Neuronal stem cell (in vitro differentiated cells): ENCODE measurements around the gene MYOZ3. TPM values are rescaled to one million over a fixed set of nuclear protein-coding genes. Genes with fewer than 3 reads are reported as not detected.

ENCODE experiments used
- DNase-seq: peaks from one replicate; pipeline ENCODE4 v3.0.0-alpha.2; 2013; ENCODE audit warnings: low spot score
- H2AFZ ChIP-seq: one replicate; pipeline ENCODE4 v1.6.1; 2013; ENCODE audit warnings: mild to moderate bottlenecking, low read length, inconsistent platforms
- H2AK5ac ChIP-seq: 2 replicates; pipeline ENCODE4 v1.6.1; 2013; ENCODE audit warnings: low read depth, mild to moderate bottlenecking, inconsistent platforms, low read length, moderate library complexity, mixed read lengths
- H2BK120ac ChIP-seq: 2 replicates; pipeline ENCODE4 v1.6.1; 2013; ENCODE audit warnings: low read depth, mild to moderate bottlenecking, inconsistent platforms, low read length, moderate library complexity, mixed read lengths
- H2BK12ac ChIP-seq: one replicate; pipeline ENCODE4 v1.6.1; 2013; ENCODE audit warnings: low read length, inconsistent platforms
- H2BK15ac ChIP-seq: 2 replicates; pipeline ENCODE4 v1.6.1; 2013; ENCODE audit warnings: mild to moderate bottlenecking, low read length, inconsistent platforms, mixed read lengths
- H2BK5ac ChIP-seq: one replicate; pipeline ENCODE4 v1.6.1; 2013; ENCODE audit warnings: inconsistent platforms, mild to moderate bottlenecking, low read length, moderate library complexity
- H3K14ac ChIP-seq: one replicate; pipeline ENCODE4 v1.6.1; 2013; ENCODE audit warnings: low read length, inconsistent platforms
- H3K18ac ChIP-seq: 2 replicates; pipeline ENCODE4 v1.6.1; 2013; ENCODE audit warnings: low read length, inconsistent platforms
- H3K23ac ChIP-seq: 2 replicates; pipeline ENCODE4 v1.6.1; 2013; ENCODE audit warnings: low read depth, mild to moderate bottlenecking, mixed read lengths, low read length, inconsistent platforms; ENCODE audit not compliant: poor library complexity
- H3K27ac ChIP-seq: replicated peaks from 3 replicates; pipeline ENCODE4 v1.5.1; 2013; ENCODE audit warnings: low read length, inconsistent platforms
- H3K27me3 ChIP-seq, 3 experiments: 2 replicates each; pipeline ENCODE4 v1.6.1; 2013; ENCODE audit warnings: low read length in 3 of 3, mild to moderate bottlenecking in 2 of 3, inconsistent platforms in 1 of 3, low read depth in 1 of 3, mixed read lengths in 1 of 3, moderate library complexity in 1 of 3; ENCODE audit not compliant: control insufficient read depth in 3 of 3, insufficient read depth in 3 of 3
- H3K36me3 ChIP-seq, 2 donors: replicated peaks in 1 of 2; 2 replicates each; pipeline ENCODE4 v1.6.1; 2013; ENCODE audit warnings: low read length in 2 of 2; ENCODE audit not compliant: control insufficient read depth in 2 of 2, insufficient read depth in 2 of 2
- H3K4ac ChIP-seq: 2 replicates; pipeline ENCODE4 v1.6.1; 2013; ENCODE audit warnings: inconsistent platforms, mild to moderate bottlenecking, low read length, moderate library complexity
- H3K4me1 ChIP-seq, 2 donors: 1 replicate in 1 of 2; 2 replicates in 1 of 2; pipeline ENCODE4 v1.6.1; 2013; ENCODE audit warnings: low read length in 2 of 2, low read depth in 1 of 2; ENCODE audit not compliant: control insufficient read depth in 2 of 2, insufficient read depth in 1 of 2
- H3K4me2 ChIP-seq: one replicate; pipeline ENCODE4 v1.6.1; 2013; ENCODE audit warnings: mild to moderate bottlenecking, low read length, inconsistent platforms; ENCODE audit not compliant: insufficient read depth, poor library complexity, severe bottlenecking
- H3K4me3 ChIP-seq, 2 donors: 2 replicates each; pipeline ENCODE4 v1.5.1; 2013; ENCODE audit warnings: low read length in 2 of 2, mild to moderate bottlenecking in 2 of 2, inconsistent platforms in 1 of 2, moderate library complexity in 1 of 2
- H3K79me1 ChIP-seq: one replicate; pipeline ENCODE4 v1.6.1; 2013; ENCODE audit warnings: low read depth, mild to moderate bottlenecking, inconsistent platforms, low read length, moderate library complexity
- H3K9ac ChIP-seq: one replicate; pipeline ENCODE4 v1.6.1; 2013; ENCODE audit warnings: mild to moderate bottlenecking, low read depth, low read length, inconsistent platforms; ENCODE audit not compliant: poor library complexity
- H3K9me3 ChIP-seq, 2 donors: replicated peaks in 1 of 2; 2 replicates each; pipeline versions ENCODE3 to v1.6.1; 2013; ENCODE audit warnings: low read length in 2 of 2, mild to moderate bottlenecking in 2 of 2, inconsistent platforms in 1 of 2, low read depth in 1 of 2, mixed read lengths in 1 of 2, moderate library complexity in 1 of 2; ENCODE audit not compliant: control insufficient read depth in 2 of 2, insufficient read depth in 1 of 2
- H4K8ac ChIP-seq: one replicate; pipeline ENCODE4 v1.6.1; 2013; ENCODE audit warnings: low read depth, mild to moderate bottlenecking, inconsistent platforms, low read length, moderate library complexity
- H4K91ac ChIP-seq: one replicate; pipeline ENCODE4 v1.6.1; 2013; ENCODE audit warnings: low read length, low read depth, mild to moderate bottlenecking, inconsistent platforms; ENCODE audit not compliant: poor library complexity
- WGBS, 2 donors: extraction: QIAGEN DNeasy Blood & Tissue Kit; methylation state at CpG; one replicate each; pipeline ENCODE4 v1.1.7; 2013; ENCODE audit warnings: missing lambda C conversion rate in 2 of 2, mixed read lengths in 1 of 2; ENCODE audit not compliant: insufficient read length in 2 of 2, insufficient replicate concordance in 1 of 2; ENCODE audit errors: extremely low coverage in 2 of 2; 5-methylcytosine and 5-hydroxymethylcytosine counted together
- polyA plus RNA-seq, 2 experiments: library from polyadenylated mRNA; stranded (reverse); fragments of 200-250 nt; gene quantifications; one replicate each; pipeline ENCODE4 v1.2.3, GENCODE V29; 2013

The MYOZ3 gene
- polyA plus RNA-seq (2013, experiment 1 of 2): 0.57 TPM
- 0.47 TPM for polyA plus RNA-seq (2013, experiment 2 of 2)

- Histone ChIP-seq H2BK5ac (peak within 1 kb of the TSS; percentile 34), H3K4me2 (no peak within 1 kb of the TSS), H3K9me3 (no peaks in the 10 kb centered on the region), H4K8ac (no peak within 1 kb of the TSS), H4K91ac (peak within 1 kb of the TSS; percentile 67), H3K4me3 (no peak within 1 kb of the TSS), H3K36me3 (no peaks in the 10 kb centered on the region), H3K23ac (peak within 1 kb of the TSS; percentile 28), H3K27me3 (peaks cover 0 to 71% (median 0%) of the 10 kb centered on the region in 3 experiments), H2AFZ (peak within 1 kb of the TSS; percentile 32), H2BK120ac (peak within 1 kb of the TSS; percentile 27), H2AK5ac (peak within 1 kb of the TSS; percentile 85), H3K79me1 (no peaks in the 10 kb centered on the region), H3K4me1 (peaks cover 5 to 19% of the 10 kb centered on the region in 2 donors), H3K27ac (peak within 1 kb of the TSS; percentile 38), H3K18ac (peak within 1 kb of the TSS; percentile 91), H2BK12ac (peak within 1 kb of the TSS; percentile 31), H3K4ac (peak within 1 kb of the TSS; percentile 10), H2BK15ac (no peak within 1 kb of the TSS), H3K14ac (peak within 1 kb of the TSS; percentile 27), H3K9ac (peak within 1 kb of the TSS; percentile 73)
- DNase-seq: no peak
- no CpG with 5 or more reads among the region's 7 CpGs for WGBS, 2 donors
These were observed at the start of gene MYOZ3 for GRCh38 chr5:150661086-150661485. MYOZ3 (plus strand) TSS chr5:150661251; CDS start chr5:150662942, 1,691 bp downstream.

- Histone ChIP-seq H3K27me3 (peaks cover 0 to 15% (median 0%) of the 10 kb centered on the region in 3 experiments), H4K8ac (no peak overlapping the region), H3K9me3 (no peaks in the 10 kb centered on the region), H2BK120ac (no peak overlapping the region), H3K79me1 (no peaks in the 10 kb centered on the region), H2AK5ac (no peak overlapping the region), H4K91ac (peak overlapping the region; percentile 11), H3K4me3 (no peak overlapping the region), H2BK12ac (no peak overlapping the region), H3K4me1 (peaks cover 10 to 16% of the 10 kb centered on the region in 2 donors), H3K18ac (no peak overlapping the region), H3K9ac (no peak overlapping the region), H2AFZ (no peak overlapping the region), H2BK5ac (no peak overlapping the region), H3K36me3 (no peaks in the 10 kb centered on the region), H3K4ac (no peak overlapping the region), H3K14ac (no peak overlapping the region), H3K4me2 (no peak overlapping the region), H2BK15ac (no peak overlapping the region), H3K27ac (no peak overlapping the region), H3K23ac (no peak overlapping the region)
- no peak for DNase-seq
- 100% methylated on average over 2 of the region's 4 CpGs; no CpG with 5 or more reads in 1 of the 2 donors for WGBS, 2 donors
These were observed 48.6 kb upstream of the MYOZ3 start for GRCh38 chr5:150612405-150612804.

GRCh38 chr5:150612905-150613670, 48.0 kb upstream of the MYOZ3 start:
- no CpG with 5 or more reads among the region's 4 CpGs for WGBS, 2 donors
- no peak overlapping the region for H2BK120ac ChIP-seq
- peak overlapping the region; percentile 24 for H2AK5ac ChIP-seq
- peak overlapping the region; percentile 16 for H3K9ac ChIP-seq
- H2BK12ac ChIP-seq: no peak overlapping the region
- H4K8ac ChIP-seq: no peak overlapping the region
- no peak overlapping the region for H4K91ac ChIP-seq
- no peak overlapping the region for H3K4me2 ChIP-seq
- H3K4me1 ChIP-seq: peaks cover 10 to 16% of the 10 kb centered on the region in 2 donors
- H3K18ac ChIP-seq: no peak overlapping the region
- no peaks in the 10 kb centered on the region for H3K9me3 ChIP-seq
- H3K23ac ChIP-seq: no peak overlapping the region
- no peak overlapping the region for H2BK5ac ChIP-seq
- H3K27me3 ChIP-seq: peaks cover 0 to 15% (median 0%) of the 10 kb centered on the region in 3 experiments
- H3K4ac ChIP-seq: no peak overlapping the region
- H3K27ac ChIP-seq: no peak overlapping the region
- peak overlapping the region; percentile 24 for H2BK15ac ChIP-seq
- no peak for DNase-seq
- no peaks in the 10 kb centered on the region for H3K79me1 ChIP-seq
- no peak overlapping the region for H3K14ac ChIP-seq
- H3K36me3 ChIP-seq: no peaks in the 10 kb centered on the region
- no peak overlapping the region for H2AFZ ChIP-seq
- H3K4me3 ChIP-seq: no peak overlapping the region

DNA sequence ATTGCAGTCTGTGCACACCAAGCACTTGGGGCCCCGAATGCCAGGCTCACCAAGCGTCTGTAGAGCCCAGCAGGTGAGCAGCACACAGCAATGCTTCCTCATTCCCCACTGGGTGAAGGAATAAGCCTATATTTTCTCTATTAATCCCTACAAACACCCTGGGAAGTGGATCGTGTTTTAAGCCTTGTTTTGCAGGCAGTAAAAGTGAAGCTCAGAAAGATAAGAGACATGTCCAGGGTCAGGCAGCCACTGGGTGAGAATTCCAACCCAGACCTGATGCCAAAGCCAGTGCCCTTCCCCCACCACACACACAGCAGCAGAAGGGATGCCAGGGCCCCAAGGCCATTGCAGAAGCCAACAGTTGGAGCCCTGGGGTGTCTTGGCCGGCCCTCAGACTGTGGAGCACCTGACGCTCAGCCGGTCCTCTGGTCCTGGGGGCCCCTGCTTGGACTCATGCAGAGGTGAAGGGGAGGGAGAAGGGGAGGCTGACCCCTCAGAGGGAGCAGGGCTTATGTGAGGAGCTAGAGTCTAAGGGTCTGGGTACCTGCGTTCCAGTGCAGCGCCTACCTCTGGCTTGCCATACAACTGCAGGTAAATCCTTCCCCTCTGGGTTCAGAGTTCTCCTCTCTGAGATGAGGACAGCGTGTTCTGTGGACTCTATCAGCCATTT, 46.9 kb upstream of the MYOZ3 start:
- H3K9me3 ChIP-seq: no peaks in the 10 kb centered on the region
- H3K36me3 ChIP-seq: no peaks in the 10 kb centered on the region
- H3K27me3 ChIP-seq: peaks cover 0 to 24% (median 0%) of the 10 kb centered on the region in 3 experiments
- no CpG with 5 or more reads among the region's 9 CpGs for WGBS, 2 donors
- H3K14ac ChIP-seq: no peak overlapping the region
- no peak overlapping the region for H4K91ac ChIP-seq
- no peak for DNase-seq
- peaks cover 10 to 18% of the 10 kb centered on the region in 2 donors for H3K4me1 ChIP-seq
- no peak overlapping the region for H2BK12ac ChIP-seq
- no peak overlapping the region for H3K4me3 ChIP-seq
- H2BK120ac ChIP-seq: no peak overlapping the region
- H4K8ac ChIP-seq: no peak overlapping the region
- H2AFZ ChIP-seq: no peak overlapping the region
- H3K18ac ChIP-seq: peak overlapping the region; percentile 46
- H3K4me2 ChIP-seq: no peak overlapping the region
- no peak overlapping the region for H3K27ac ChIP-seq
- H2BK15ac ChIP-seq: peak overlapping the region; percentile 12
- no peak overlapping the region for H3K9ac ChIP-seq
- no peaks in the 10 kb centered on the region for H3K79me1 ChIP-seq
- peak overlapping the region; percentile 34 for H2AK5ac ChIP-seq
- peak overlapping the region; percentile 12 for H3K23ac ChIP-seq
- H3K4ac ChIP-seq: no peak overlapping the region
- H2BK5ac ChIP-seq: no peak overlapping the region
